Activated naive CD4-positive, alpha-beta T cell treated with anti-CD3 and anti-CD28 coated beads, Interleukin-2, amount 50 U/mL, for 24 hours (primary cell): ENCODE data around the gene C2orf49.

Experiments used
- H3K27ac Mint-ChIP-seq: one replicate; pipeline ENCODE4 v1.8.0; 2021; ENCODE audit warnings: mild to moderate bottlenecking, mixed read lengths
- H3K27me3 Mint-ChIP-seq: one replicate; pipeline ENCODE4 v1.8.0; 2021; ENCODE audit warnings: mixed read lengths
- H3K36me3 Mint-ChIP-seq: one replicate; pipeline ENCODE4 v1.8.0; 2021; ENCODE audit warnings: mixed read lengths
- H3K4me1 Mint-ChIP-seq: one replicate; pipeline ENCODE4 v1.8.0; 2021; ENCODE audit warnings: mixed read lengths
- H3K4me3 Mint-ChIP-seq: one replicate; pipeline ENCODE4 v1.8.0; 2021; ENCODE audit warnings: mild to moderate bottlenecking, mixed read lengths
- H3K9me3 Mint-ChIP-seq: one replicate; pipeline ENCODE4 v1.8.0; 2021; ENCODE audit warnings: mixed read lengths

Gene C2orf49

GRCh38 chr2:105329561-105330495 is 7.5 kb upstream of the C2orf49 start, which contains the start of gene TGFBRAP1:
TGFBRAP1 (minus strand) TSS chr2:105329735; CDS start chr2:105308301, 21,434 bp downstream.
- Mint-ChIP-seq H3K4me1 (peaks cover 45% of the 10 kb centered on the region), H3K4me3 (peak within 1 kb of the TSS; percentile 91), H3K27ac (peak within 1 kb of the TSS; percentile 97), H3K9me3 (no peaks in the 10 kb centered on the region), H3K36me3 (no peaks in the 10 kb centered on the region), H3K27me3 (no peaks in the 10 kb centered on the region)

GRCh38 chr2:105330681-105331375 is 6.5 kb upstream of the C2orf49 start:
- H3K4me1 Mint-ChIP-seq = peaks cover 35% of the 10 kb centered on the region
- H3K27ac Mint-ChIP-seq = peak overlapping the region; percentile 97
- H3K36me3 Mint-ChIP-seq = no peaks in the 10 kb centered on the region
- H3K27me3 Mint-ChIP-seq = no peaks in the 10 kb centered on the region
- peak overlapping the region; percentile 88 for H3K4me3 Mint-ChIP-seq
- H3K9me3 Mint-ChIP-seq = no peaks in the 10 kb centered on the region

- Mint-ChIP-seq H3K4me3 (no peak overlapping the region), H3K4me1 (peaks cover 40% of the 10 kb centered on the region), H3K9me3 (no peaks in the 10 kb centered on the region), H3K27ac (no peak overlapping the region), H3K36me3 (peaks cover 1% of the 10 kb centered on the region), H3K27me3 (no peaks in the 10 kb centered on the region)
Measured at GRCh38 chr2:105334211-105334610, 3.1 kb upstream of the C2orf49 start.

GRCh38 chr2:105335469-105335868 is 1.9 kb upstream of the C2orf49 start:
- Mint-ChIP-seq H3K9me3 (no peaks in the 10 kb centered on the region), H3K27ac (no peak overlapping the region), H3K27me3 (no peaks in the 10 kb centered on the region), H3K4me3 (peak overlapping the region; percentile 100), H3K4me1 (peaks cover 46% of the 10 kb centered on the region), H3K36me3 (peaks cover 4% of the 10 kb centered on the region)

GRCh38 chr2:105336786-105337121 is 586 bp upstream of the C2orf49 start:
- Mint-ChIP-seq H3K36me3 (peaks cover 4% of the 10 kb centered on the region), H3K27ac (peak overlapping the region; percentile 100), H3K27me3 (no peaks in the 10 kb centered on the region), H3K9me3 (no peaks in the 10 kb centered on the region), H3K4me3 (peak overlapping the region; percentile 100), H3K4me1 (peaks cover 45% of the 10 kb centered on the region)

GRCh38 chr2:105338020-105338385 is 663 bp downstream of the C2orf49 start:
- no peaks in the 10 kb centered on the region for H3K9me3 Mint-ChIP-seq
- no peaks in the 10 kb centered on the region for H3K27me3 Mint-ChIP-seq
- peaks cover 45% of the 10 kb centered on the region for H3K4me1 Mint-ChIP-seq
- H3K36me3 Mint-ChIP-seq = peaks cover 4% of the 10 kb centered on the region
- H3K4me3 Mint-ChIP-seq = peak overlapping the region; percentile 100
- peak overlapping the region; percentile 85 for H3K27ac Mint-ChIP-seq

GRCh38 chr2:105339414-105339813 is 2.1 kb downstream of the C2orf49 start:
- Mint-ChIP-seq H3K4me1 (peaks cover 45% of the 10 kb centered on the region), H3K4me3 (peak overlapping the region; percentile 100), H3K36me3 (peaks cover 4% of the 10 kb centered on the region), H3K27ac (peak overlapping the region; percentile 65), H3K27me3 (no peaks in the 10 kb centered on the region), H3K9me3 (no peaks in the 10 kb centered on the region)

GRCh38 chr2:105344704-105345345 is 7.5 kb downstream of the C2orf49 start:
- Mint-ChIP-seq H3K27ac (no peak overlapping the region), H3K36me3 (peaks cover 10% of the 10 kb centered on the region), H3K4me3 (no peak overlapping the region), H3K9me3 (no peaks in the 10 kb centered on the region), H3K27me3 (no peaks in the 10 kb centered on the region), H3K4me1 (peaks cover 14% of the 10 kb centered on the region)

- Mint-ChIP-seq H3K36me3 (peaks cover 42% of the 10 kb centered on the region), H3K27me3 (no peaks in the 10 kb centered on the region), H3K9me3 (peaks cover 9% of the 10 kb centered on the region), H3K4me3 (no peak overlapping the region), H3K27ac (no peak overlapping the region), H3K4me1 (peaks cover 21% of the 10 kb centered on the region)
Measured at GRCh38 chr2:105357122-105357521, 19.8 kb downstream of the C2orf49 start.

GRCh38 chr2:105358593-105358992 is 21.3 kb downstream of the C2orf49 start:
- H3K9me3 Mint-ChIP-seq = peaks cover 9% of the 10 kb centered on the region
- H3K27ac Mint-ChIP-seq = no peak overlapping the region
- peaks cover 36% of the 10 kb centered on the region for H3K4me1 Mint-ChIP-seq
- no peak overlapping the region for H3K4me3 Mint-ChIP-seq
- no peaks in the 10 kb centered on the region for H3K27me3 Mint-ChIP-seq
- H3K36me3 Mint-ChIP-seq = peaks cover 35% of the 10 kb centered on the region

- Mint-ChIP-seq H3K4me1 (peaks cover 39% of the 10 kb centered on the region), H3K4me3 (peak overlapping the region; percentile 17), H3K27me3 (no peaks in the 10 kb centered on the region), H3K36me3 (peaks cover 26% of the 10 kb centered on the region), H3K9me3 (peaks cover 5% of the 10 kb centered on the region), H3K27ac (peak overlapping the region; percentile 85)
Measured at GRCh38 chr2:105361102-105361889, 24.0 kb downstream of the C2orf49 start.

GRCh38 chr2:105362862-105363591 is 25.7 kb downstream of the C2orf49 start:
- H3K27me3 Mint-ChIP-seq = no peaks in the 10 kb centered on the region
- H3K36me3 Mint-ChIP-seq = peaks cover 13% of the 10 kb centered on the region
- no peak overlapping the region for H3K27ac Mint-ChIP-seq
- no peaks in the 10 kb centered on the region for H3K9me3 Mint-ChIP-seq
- H3K4me1 Mint-ChIP-seq = peaks cover 39% of the 10 kb centered on the region
- H3K4me3 Mint-ChIP-seq = no peak overlapping the region

- H3K36me3 Mint-ChIP-seq = peaks cover 6% of the 10 kb centered on the region
Measured at GRCh38 chr2:105364436-105365139, 27.2 kb downstream of the C2orf49 start.

GRCh38 chr2:105365206-105365605 is 27.9 kb downstream of the C2orf49 start:
- Mint-ChIP-seq H3K27ac (no peak overlapping the region), H3K36me3 (peaks cover 4% of the 10 kb centered on the region), H3K4me3 (no peak overlapping the region), H3K27me3 (no peaks in the 10 kb centered on the region), H3K9me3 (no peaks in the 10 kb centered on the region), H3K4me1 (peaks cover 42% of the 10 kb centered on the region)

More at GRCh38 chr2:105364436-105365139, 27.2 kb downstream of the C2orf49 start:
- Mint-ChIP-seq H3K4me3 (no peak overlapping the region), H3K9me3 (no peaks in the 10 kb centered on the region), H3K27ac (no peak overlapping the region), H3K4me1 (peaks cover 39% of the 10 kb centered on the region), H3K27me3 (no peaks in the 10 kb centered on the region)
